B cell (primary cell): ENCODE results near the gene CHADL. TPM values are rescaled to one million over a fixed set of nuclear protein-coding genes. Genes with fewer than 3 reads are reported as not detected.

ENCODE experiments used
- ATAC-seq: fragments of 200-7000 bp; cut with Tn5 transposase; one replicate; pipeline ENCODE4 v1.10.0; 2021; ENCODE audit warnings: low read depth, mild to moderate bottlenecking, moderate number of reproducible peaks, moderate library complexity
- CTCF ChIA-PET: fragments of 350-600 bp; sonication (Branson Sonifier 250); formaldehyde crosslinking; loops from one replicate; lab custom pipeline; 2021; ENCODE audit warnings: antibody characterized with exemption, inconsistent platforms; lab: Charles Lee
- POLR2A ChIA-PET: fragments of 350-600 bp; sonication (Branson Sonifier 250); formaldehyde crosslinking; loops from one replicate; lab custom pipeline; 2021; ENCODE audit warnings: antibody characterized with exemption; lab: Charles Lee
- DNase-seq: peaks from one replicate; pipeline ENCODE4 v3.0.0; 2013
- H2AFZ ChIP-seq: 2 replicates; pipeline ENCODE4 v1.6.1; 2012; ENCODE audit warnings: mild to moderate bottlenecking, low read depth, low read length; ENCODE audit not compliant: insufficient read depth, poor library complexity, severe bottlenecking
- H3K27ac ChIP-seq, 2 donors: 1 replicate in 1 of 2; 2 replicates in 1 of 2; pipeline ENCODE4 v1.5.1; 2012 to 2013; ENCODE audit warnings: low read length in 2 of 2, mild to moderate bottlenecking in 2 of 2, moderate library complexity in 1 of 2
- H3K27me3 ChIP-seq, 4 experiments: fragments of 200-600 bp in 1 of 4; sonication (generic) in 1 of 4; replicated peaks in 1 of 4; 1 replicate in 2 of 4; 2 replicates in 2 of 4; pipeline versions ENCODE4 v1.6.1 to v1.7.0; 2013 to 2016; ENCODE audit warnings: low read length in 3 of 4, mild to moderate bottlenecking in 2 of 4, mixed read lengths in 1 of 4, moderate library complexity in 1 of 4; ENCODE audit not compliant: insufficient read depth in 4 of 4, control insufficient read depth in 3 of 4; ENCODE audit errors: control extremely low read depth in 1 of 4
- H3K36me3 ChIP-seq, 2 experiments: replicated peaks in 1 of 2; 1 replicate in 1 of 2; 2 replicates in 1 of 2; pipeline versions ENCODE4 v1.6.1 to v1.7.1; 2013; ENCODE audit warnings: low read length in 1 of 2; ENCODE audit not compliant: insufficient read depth in 2 of 2, control insufficient read depth in 1 of 2; ENCODE audit errors: control extremely low read depth in 1 of 2, extremely low read depth in 1 of 2
- H3K4me1 ChIP-seq, 2 donors: fragments of 200-600 bp in 1 of 2; sonication (generic) in 1 of 2; 1 replicate in 1 of 2; 2 replicates in 1 of 2; pipeline versions ENCODE4 v1.5.1 to v1.6.1; 2013 to 2017; ENCODE audit warnings: low read length in 2 of 2; ENCODE audit not compliant: control insufficient read depth in 2 of 2, insufficient read depth in 2 of 2
- H3K4me2 ChIP-seq: replicated peaks from 2 replicates; pipeline ENCODE3; 2012; ENCODE audit warnings: mild to moderate bottlenecking, low read depth, low read length; ENCODE audit not compliant: poor library complexity, severe bottlenecking
- H3K4me3 ChIP-seq, 5 experiments: fragments of 200-600 bp in 1 of 5; sonication (generic) in 1 of 5; 1 replicate in 3 of 5; 2 replicates in 2 of 5; pipeline versions ENCODE4 v1.5.1 to v1.7.0; 2011 to 2016; ENCODE audit warnings: low read length in 4 of 5, mild to moderate bottlenecking in 4 of 5, low read depth in 2 of 5, control low read depth in 1 of 5, moderate library complexity in 1 of 5; ENCODE audit not compliant: insufficient read depth in 1 of 5; ENCODE audit errors: control extremely low read depth in 1 of 5, extremely low read depth in 1 of 5
- H3K79me2 ChIP-seq: fragments of 200-600 bp; sonication (generic); one replicate; pipeline ENCODE4 v1.6.0; 2016; ENCODE audit warnings: low read length; ENCODE audit not compliant: control insufficient read depth, insufficient read depth
- H3K9ac ChIP-seq: fragments of 200-600 bp; sonication (generic); 2 replicates; pipeline ENCODE4 v1.6.1; 2017; ENCODE audit warnings: mild to moderate bottlenecking, low read length, moderate library complexity
- H3K9me3 ChIP-seq, 3 donors: one replicate each; pipeline versions ENCODE4 v1.6.1 to v1.7.1; 2013; ENCODE audit warnings: low read length in 2 of 3; ENCODE audit not compliant: control insufficient read depth in 2 of 3, insufficient read depth in 1 of 3; ENCODE audit errors: control extremely low read depth in 1 of 3
- H4K20me1 ChIP-seq: 2 replicates; pipeline ENCODE4 v1.6.0; 2012; ENCODE audit warnings: mild to moderate bottlenecking, low read length; ENCODE audit not compliant: insufficient read depth, control insufficient read depth, poor library complexity, severe bottlenecking
- H3K27ac Mint-ChIP-seq: one replicate; pipeline ENCODE4 v1.8.0; 2021; ENCODE audit warnings: mixed read lengths
- H3K27me3 Mint-ChIP-seq: one replicate; pipeline ENCODE4 v1.8.0; 2021; ENCODE audit warnings: mixed read lengths
- H3K4me1 Mint-ChIP-seq: one replicate; pipeline ENCODE4 v1.8.0; 2021; ENCODE audit warnings: mixed read lengths
- H3K4me3 Mint-ChIP-seq: one replicate; pipeline ENCODE4 v1.8.0; 2021; ENCODE audit warnings: mixed read lengths
- H3K9me3 Mint-ChIP-seq: one replicate; pipeline ENCODE4 v1.8.0; 2022; ENCODE audit warnings: mixed read lengths; ENCODE audit not compliant: insufficient read depth
- EZH2 ChIP-seq: IDR thresholded peaks from 2 replicates; pipeline ENCODE4 v1.6.1; 2012; ENCODE audit warnings: borderline replicate concordance, low read depth, mild to moderate bottlenecking, moderate library complexity, low read length; ENCODE audit not compliant: insufficient read depth, poor library complexity, severe bottlenecking
- WGBS: methylation state at CpG from one replicate; pipeline ENCODE4 v1.1.5; 2013; ENCODE audit warnings: missing lambda C conversion rate; ENCODE audit not compliant: insufficient coverage; 5-methylcytosine and 5-hydroxymethylcytosine counted together
- intact Hi-C: fragments of 100-400 bp; cut with micrococcal nuclease; formaldehyde crosslinking; loops from one replicate; pipeline ENCODE4 v1.10.0; 2022
- polyA plus RNA-seq: library from polyadenylated mRNA; depleted of rRNA; stranded (reverse); fragments of >200 nt; gene quantifications from 2 replicates; pipeline ENCODE4 v1.2.3, GENCODE V29; 2012
- total RNA-seq, 2 donors: library from RNA; stranded (reverse); fragments of 120-200 nt in 1 of 2; gene quantifications; 1 replicate in 1 of 2; 2 replicates in 1 of 2; pipeline versions ENCODE4 v1.2.3 to v1.2.4, GENCODE V29; 2013 to 2022
- TF ChIP-seq, protein P1 (sequence below): fragments of 200-600 bp; IDR thresholded peaks from one replicate; pipeline ENCODE4 v1.8.0; 2022; ENCODE audit warnings: antibody characterized with exemption, mild to moderate bottlenecking

Gene CHADL
- total and polyA plus RNA-seq, 2 donors (not counting 1 experiment from before 2014, with no cell fraction given): 0.07 to 0.59 TPM

DNA sequence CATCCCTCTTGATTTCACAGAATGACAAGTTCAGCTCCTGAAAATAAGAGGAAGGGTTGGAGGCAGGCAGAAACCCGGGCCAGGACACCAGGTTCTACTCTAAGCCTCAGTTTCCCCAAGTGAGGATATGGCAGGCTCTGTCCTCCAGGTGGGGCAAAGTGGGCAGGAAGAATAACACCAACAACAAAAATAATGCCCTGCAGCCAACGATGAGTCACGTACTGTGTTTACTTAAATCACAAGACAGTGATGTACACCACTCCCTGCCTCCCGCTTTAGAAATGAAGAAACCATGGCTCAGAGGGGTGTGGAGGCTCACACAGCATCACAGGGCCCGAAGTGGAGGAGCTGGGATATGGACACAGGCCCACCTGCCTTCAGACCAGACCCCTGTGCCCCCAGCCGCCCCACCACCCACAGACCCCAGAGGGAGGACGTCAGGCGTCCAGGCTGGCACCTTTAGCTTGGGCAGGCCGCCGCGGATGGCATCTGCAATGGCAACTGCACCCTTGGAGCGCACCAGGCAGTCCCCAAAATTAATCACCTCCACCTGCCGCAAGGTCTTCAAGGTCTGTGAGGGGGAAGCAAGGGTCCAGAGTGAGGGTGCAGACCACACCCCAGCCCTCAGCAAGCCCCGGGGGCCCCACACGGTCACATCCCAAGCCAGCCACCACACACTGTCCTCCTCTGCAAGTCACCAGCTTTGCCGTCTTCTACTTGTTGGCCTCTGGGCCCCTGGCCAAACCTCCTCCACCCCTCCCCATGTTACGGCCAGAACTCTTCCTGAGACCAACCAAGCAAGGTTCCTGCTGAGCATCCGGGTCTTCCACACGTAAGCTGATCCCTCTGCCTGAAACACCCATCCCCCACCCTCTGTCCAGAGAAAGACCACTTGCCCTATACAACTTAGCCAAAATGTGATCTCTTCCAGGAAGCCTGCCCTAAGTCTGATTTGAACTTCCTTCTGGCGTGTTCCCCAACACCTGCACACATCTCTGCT lies 15.8 kb upstream of the CHADL start:
- H3K36me3 ChIP-seq: peaks cover 0 to 76% of the 10 kb centered on the region in 2 experiments
- H3K27me3 ChIP-seq: no peaks in the 10 kb centered on the region
- H2AFZ ChIP-seq: no peak overlapping the region
- no peak overlapping the region for H3K4me3 ChIP-seq
- H3K9me3 ChIP-seq: no peaks in the 10 kb centered on the region
- no peak overlapping the region for H3K4me2 ChIP-seq
- ChIA-PET CTCF (no interaction called here), POLR2A (no interaction called here)
- Mint-ChIP-seq H3K9me3 (no peaks in the 10 kb centered on the region), H3K27me3 (no peaks in the 10 kb centered on the region), H3K4me1 (no peaks in the 10 kb centered on the region), H3K4me3 (no peak overlapping the region), H3K27ac (no peak overlapping the region)
- no peaks in the 10 kb centered on the region for H3K79me2 ChIP-seq
- TF ChIP-seq, protein P1, sequence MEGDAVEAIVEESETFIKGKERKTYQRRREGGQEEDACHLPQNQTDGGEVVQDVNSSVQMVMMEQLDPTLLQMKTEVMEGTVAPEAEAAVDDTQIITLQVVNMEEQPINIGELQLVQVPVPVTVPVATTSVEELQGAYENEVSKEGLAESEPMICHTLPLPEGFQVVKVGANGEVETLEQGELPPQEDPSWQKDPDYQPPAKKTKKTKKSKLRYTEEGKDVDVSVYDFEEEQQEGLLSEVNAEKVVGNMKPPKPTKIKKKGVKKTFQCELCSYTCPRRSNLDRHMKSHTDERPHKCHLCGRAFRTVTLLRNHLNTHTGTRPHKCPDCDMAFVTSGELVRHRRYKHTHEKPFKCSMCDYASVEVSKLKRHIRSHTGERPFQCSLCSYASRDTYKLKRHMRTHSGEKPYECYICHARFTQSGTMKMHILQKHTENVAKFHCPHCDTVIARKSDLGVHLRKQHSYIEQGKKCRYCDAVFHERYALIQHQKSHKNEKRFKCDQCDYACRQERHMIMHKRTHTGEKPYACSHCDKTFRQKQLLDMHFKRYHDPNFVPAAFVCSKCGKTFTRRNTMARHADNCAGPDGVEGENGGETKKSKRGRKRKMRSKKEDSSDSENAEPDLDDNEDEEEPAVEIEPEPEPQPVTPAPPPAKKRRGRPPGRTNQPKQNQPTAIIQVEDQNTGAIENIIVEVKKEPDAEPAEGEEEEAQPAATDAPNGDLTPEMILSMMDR: no peak
- no peak for TF ChIP-seq EZH2
- no peak overlapping the region for H3K27ac ChIP-seq
- no peaks in the 10 kb centered on the region for H3K4me1 ChIP-seq
- 97% methylated on average over 8 of the region's 20 CpGs for WGBS
- no peaks in the 10 kb centered on the region for H4K20me1 ChIP-seq
- no peak overlapping the region for H3K9ac ChIP-seq
- no peak for ATAC-seq
- DNase-seq: no peak
- intact Hi-C loops: no loop called here

DNA sequence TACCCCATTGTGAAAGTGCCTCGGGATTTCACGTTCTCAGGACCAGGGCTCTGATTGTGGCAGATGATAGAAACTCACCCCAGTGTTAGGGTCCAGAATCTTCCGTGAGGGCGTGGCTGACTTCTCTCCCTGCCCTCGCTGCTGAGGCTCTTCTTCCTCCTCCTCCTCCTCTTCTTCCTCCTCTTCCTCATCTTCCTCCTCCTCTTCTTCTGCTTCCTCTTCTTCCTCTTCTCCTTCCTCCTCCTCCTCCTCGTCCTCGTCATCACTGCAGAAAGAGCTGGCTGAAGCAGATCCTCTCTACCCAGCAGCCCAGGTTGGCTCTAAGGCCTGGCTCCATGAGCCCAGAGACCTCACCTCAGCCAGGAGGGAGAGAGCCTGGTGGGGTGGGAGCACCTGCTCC lies 13.5 kb upstream of the CHADL start:
- Histone ChIP-seq H3K4me2 (no peak overlapping the region), H3K27ac (no peak overlapping the region), H3K4me3 (no peak overlapping the region), H4K20me1 (no peaks in the 10 kb centered on the region), H3K9me3 (no peaks in the 10 kb centered on the region), H3K4me1 (no peaks in the 10 kb centered on the region), H3K9ac (no peak overlapping the region), H2AFZ (no peak overlapping the region), H3K79me2 (no peaks in the 10 kb centered on the region), H3K36me3 (peaks cover 0 to 83% of the 10 kb centered on the region in 2 experiments), H3K27me3 (no peaks in the 10 kb centered on the region)
- Mint-ChIP-seq H3K4me1 (no peaks in the 10 kb centered on the region), H3K27me3 (no peaks in the 10 kb centered on the region), H3K4me3 (no peak overlapping the region), H3K27ac (no peak overlapping the region), H3K9me3 (no peaks in the 10 kb centered on the region)
- POLR2A ChIA-PET: interaction anchor here (0.7 kb wide), 1 partner anchor 10 kb away, joined by 3 read pairs; no protein-coding TSS in a partner anchor
- intact Hi-C loops: no loop called here
- DNase-seq (no peak), ATAC-seq (no peak)
- CTCF ChIA-PET: no interaction called here
- TF ChIP-seq EZH2: no peak
- TF ChIP-seq, protein P1: no peak
- 100% methylated on average over 4 of the region's 7 CpGs for WGBS
